H1 (cell line): ENCODE data around the gene UNC13C. TPM values are rescaled to one million over a fixed set of nuclear protein-coding genes. Genes with fewer than 3 reads are reported as not detected.

Experiments used
- CHD7 ChIP-seq: fragments of 300-600 bp; sonication (generic); IDR thresholded peaks from 2 replicates; pipeline ENCODE4 v1.7.1; 2012; ENCODE audit warnings: low read length, moderate library complexity, mild to moderate bottlenecking, inconsistent platforms; ENCODE audit not compliant: insufficient replicate concordance
- SIN3A ChIP-seq, 2 experiments: IDR thresholded peaks in 1 of 2; conservative IDR thresholded peaks in 1 of 2; 2 replicates each; pipeline ENCODE4 v1.6.1; 2011 to 2012; ENCODE audit warnings: low read length in 2 of 2, improper control_type of control experiment in 1 of 2, low read depth in 1 of 2, mild to moderate bottlenecking in 1 of 2
- polyA plus RNA-seq, 7 experiments: library from polyadenylated mRNA; depleted of rRNA in 3 of 7; stranded (reverse) in 5 of 7; unstranded in 2 of 7; fragments of >200 nt in 5 of 7; fragments of 200-250 nt in 2 of 7; gene quantifications; 1 replicate in 5 of 7; 2 replicates in 1 of 7; 4 replicates in 1 of 7; pipeline versions ENCODE4 v1.2.1 to v1.2.3, GENCODE V29; 2011 to 2013; ENCODE audit warnings: missing spikeins in 2 of 7, mixed read lengths in 2 of 7
- total RNA-seq: library from RNA; stranded (reverse); fragmentation: NEBNext Ultra II Directional; extraction: Animal tissue kit (Norgen Biotek cat#: 25700); gene quantifications from 2 replicates; pipeline ENCODE4 v1.2.1, GENCODE V29; 2021

UNC13C gene
- total and polyA plus RNA-seq, 2 of the 8 experiments (the other 6 are each of a cell fraction or from before 2014, with no cell fraction given): 0.02 to 0.13 TPM

- no peak for TF ChIP-seq CHD7
- no peak for TF ChIP-seq SIN3A (conservative IDR thresholded peaks at IDR 0.05 in 1 of 2, IDR thresholded peaks at IDR 0.05 in 1 of 2; ENCODE audit: low read depth in 1 of 2, low read length in 2 of 2)
These were observed 57.4 kb downstream of the UNC13C start (continued) for GRCh38 chr15:54035616-54036015.
